Spleen (tissue), 11 donors: ENCODE measurements around the gene PSMD7. TPM values are rescaled to one million over a fixed set of nuclear protein-coding genes. Genes with fewer than 3 reads are reported as not detected.

Experiments
- DNase-seq: peaks from one replicate; pipeline ENCODE4 v3.0.0-alpha.2; 2020
- H3K27ac ChIP-seq, 8 donors: fragments of 200-600 bp; sonication (generic) in 7 of 8; 1 replicate in 4 of 8; 2 replicates in 4 of 8; pipeline versions ENCODE4 v1.5.0 to v1.8.0; 2016 to 2021; ENCODE audit warnings: inconsistent platforms in 4 of 8, mild to moderate bottlenecking in 4 of 8, moderate library complexity in 1 of 8
- H3K27me3 ChIP-seq, 7 donors: fragments of 200-600 bp; sonication (generic) in 6 of 7; replicated peaks in 1 of 7; 1 replicate in 4 of 7; 2 replicates in 3 of 7; pipeline versions ENCODE4 v1.5.0 to v1.8.0; 2016 to 2021; ENCODE audit warnings: inconsistent platforms in 3 of 7, mild to moderate bottlenecking in 1 of 7
- H3K36me3 ChIP-seq, 6 donors: fragments of 200-600 bp; sonication (generic) in 5 of 6; 1 replicate in 4 of 6; 2 replicates in 2 of 6; pipeline versions ENCODE4 v1.5.0 to v1.8.0; 2016 to 2021; ENCODE audit warnings: inconsistent platforms in 2 of 6
- H3K4me1 ChIP-seq, 6 donors: fragments of 200-600 bp; sonication (generic) in 5 of 6; 1 replicate in 3 of 6; 2 replicates in 3 of 6; pipeline versions ENCODE4 v1.5.0 to v1.8.0; 2016 to 2021; ENCODE audit warnings: inconsistent platforms in 3 of 6
- H3K4me3 ChIP-seq, 8 donors: fragments of 200-600 bp; sonication (generic) in 7 of 8; 1 replicate in 4 of 8; 2 replicates in 4 of 8; pipeline versions ENCODE4 v1.5.0 to v1.8.0; 2016 to 2021; ENCODE audit warnings: inconsistent platforms in 4 of 8, mild to moderate bottlenecking in 4 of 8, moderate library complexity in 2 of 8
- H3K9me3 ChIP-seq, 8 donors: fragments of 200-600 bp; sonication (generic) in 7 of 8; 1 replicate in 4 of 8; 2 replicates in 4 of 8; pipeline versions ENCODE4 v1.5.0 to v1.8.0; 2016 to 2021; ENCODE audit warnings: inconsistent platforms in 4 of 8
- CTCF ChIP-seq, 11 experiments: fragments of 200-600 bp in 7 of 11; fragments of 450-650 bp in 4 of 11; sonication (generic) in 4 of 11; IDR thresholded peaks in 8 of 11; conservative IDR thresholded peaks in 3 of 11; 1 replicate in 7 of 11; 2 replicates in 4 of 11; pipeline versions ENCODE4 v1.4.0 to v1.8.0; 2016 to 2021; ENCODE audit warnings: antibody characterized with exemption in 11 of 11, inconsistent platforms in 4 of 11, mild to moderate bottlenecking in 1 of 11
- POLR2A ChIP-seq, 3 donors: fragments of 450-650 bp; IDR thresholded peaks; one replicate each; pipeline ENCODE4 v1.5.1; 2017; ENCODE audit warnings: antibody characterized with exemption in 3 of 3, mild to moderate bottlenecking in 1 of 3
- POLR2AphosphoS5 ChIP-seq, 3 donors: sonication (generic); formaldehyde crosslinking; IDR thresholded peaks; one replicate each; pipeline ENCODE4 v1.5.1; 2017; ENCODE audit warnings: antibody characterized with exemption in 3 of 3
- WGBS, 5 donors: extraction: QIAGEN DNeasy Blood & Tissue Kit in 3 of 5; methylation state at CpG; one replicate each; pipeline versions ENCODE4 v1.1.5 to v1.1.7; 2013 to 2018; 5-methylcytosine and 5-hydroxymethylcytosine counted together
- intact Hi-C: fragments of 100-400 bp; cut with DNase I; formaldehyde crosslinking; loops from one replicate; pipeline ENCODE4 v1.15.0; 2023; ENCODE audit warnings: low total_unique reads
- polyA plus RNA-seq, 3 donors: library from polyadenylated mRNA; stranded (reverse); fragments of 200-250 nt; gene quantifications; one replicate each; pipeline ENCODE4 v1.2.1, GENCODE V29; 2013
- total RNA-seq, 7 donors: library from RNA; depleted of rRNA in 3 of 7; stranded (reverse); fragments of >200 nt in 3 of 7; fragmentation: NEBNext Ultra II Directional in 4 of 7; extraction: Animal tissue kit (Norgen Biotek cat#: 25700) in 4 of 7; gene quantifications; one replicate each; pipeline versions ENCODE4 v1.1.0 to v1.2.1, GENCODE V29; 2016 to 2021
- donor health status: healthy with polysubstance abuse.
- donor health status: DM: no; HTN: no; CAD: no; lungs with moderate emphysema.
- donor health status: DM: no; HTN: no; CAD: no.
- donor health status: Bipolar disorder and iron deficiency.
- donor health status: healthy.
- donor health status: DM: no; HTN: no; CAD: no.
- donor health status: DM: yes; HTN: yes; CAD: no.

PSMD7 gene
- total and polyA plus RNA-seq, 10 donors: 40.5 to 61.1 (median 48.9) TPM

- WGBS, 5 donors: 67 to 96% (median 85%) methylated on average over 2 of the region's 2 CpGs
- Histone ChIP-seq H3K27ac (no peak overlapping the region), H3K4me1 (no peaks in the 10 kb centered on the region), H3K9me3 (peaks cover 0 to 9% (median 5%) of the 10 kb centered on the region in 8 donors), H3K36me3 (no peaks in the 10 kb centered on the region), H3K27me3 (no peaks in the 10 kb centered on the region), H3K4me3 (no peak overlapping the region)
- no peak for DNase-seq
- TF ChIP-seq POLR2AphosphoS5 (IDR thresholded peaks at IDR 0.05): no peak
- no peak for TF ChIP-seq CTCF (IDR thresholded peaks at IDR 0.05 in 8 of 11, conservative IDR thresholded peaks at IDR 0.05 in 3 of 11)
- TF ChIP-seq POLR2A (IDR thresholded peaks at IDR 0.05): no peak
- intact Hi-C loops: no loop called here
These were observed 18.6 kb upstream of the PSMD7 start for GRCh38 chr16:74277974-74278373.

- TF ChIP-seq POLR2A (IDR thresholded peaks at IDR 0.05): no peak
- no peak for TF ChIP-seq CTCF (IDR thresholded peaks at IDR 0.05 in 8 of 11, conservative IDR thresholded peaks at IDR 0.05 in 3 of 11)
- no peak for TF ChIP-seq POLR2AphosphoS5 (IDR thresholded peaks at IDR 0.05)
- intact Hi-C loops: no loop called here
- Histone ChIP-seq H3K36me3 (no peaks in the 10 kb centered on the region), H3K4me3 (no peak overlapping the region), H3K27ac (no peak overlapping the region), H3K27me3 (no peaks in the 10 kb centered on the region), H3K9me3 (peaks cover 0 to 9% (median 5%) of the 10 kb centered on the region in 8 donors), H3K4me1 (no peaks in the 10 kb centered on the region)
- no peak for DNase-seq
- 66 to 87% (median 83%) methylated on average over 3 of the region's 3 CpGs for WGBS, 5 donors
These were observed 17.3 kb upstream of the PSMD7 start for GRCh38 chr16:74279266-74279665.

GRCh38 chr16:74279805-74280204 is 16.8 kb upstream of the PSMD7 start:
- intact Hi-C loops: no loop called here
- Histone ChIP-seq H3K4me3 (no peak overlapping the region), H3K27ac (no peak overlapping the region), H3K4me1 (no peaks in the 10 kb centered on the region), H3K36me3 (no peaks in the 10 kb centered on the region), H3K27me3 (no peaks in the 10 kb centered on the region), H3K9me3 (peaks cover 0 to 9% (median 5%) of the 10 kb centered on the region in 8 donors)
- WGBS, 5 donors: 84 to 90% (median 86%) methylated on average over 6 of the region's 6 CpGs
- TF ChIP-seq POLR2A (IDR thresholded peaks at IDR 0.05) (no peak), CTCF (IDR thresholded peaks at IDR 0.05 in 8 of 11, conservative IDR thresholded peaks at IDR 0.05 in 3 of 11) (no peak)
- no peak for DNase-seq

- Histone ChIP-seq H3K4me1 (no peaks in the 10 kb centered on the region), H3K27me3 (no peaks in the 10 kb centered on the region), H3K9me3 (peaks cover 0 to 9% (median 5%) of the 10 kb centered on the region in 8 donors), H3K36me3 (no peaks in the 10 kb centered on the region), H3K4me3 (no peak overlapping the region), H3K27ac (no peak overlapping the region)
- TF ChIP-seq POLR2AphosphoS5 (IDR thresholded peaks at IDR 0.05): no peak
- no peak for TF ChIP-seq POLR2A (IDR thresholded peaks at IDR 0.05)
- no peak for TF ChIP-seq CTCF (IDR thresholded peaks at IDR 0.05 in 8 of 11, conservative IDR thresholded peaks at IDR 0.05 in 3 of 11)
- no peak for DNase-seq
- 37 to 55% (median 51%) methylated on average over 5 of the region's 5 CpGs for WGBS, 5 donors
- intact Hi-C loops: no loop called here
These were observed 16.2 kb upstream of the PSMD7 start for GRCh38 chr16:74280448-74280847.
